SK-N-SH (cell line): ENCODE results near the gene MAP3K7. TPM values are rescaled to one million over a fixed set of nuclear protein-coding genes. Genes with fewer than 3 reads are reported as not detected.

Source experiments
- CTCF ChIA-PET: fragments of 300-600, 350-600 bp; formaldehyde crosslinking; extraction: SDS; loops from one replicate; lab custom pipeline; 2021; lab: Yijun Ruan, JAX
- POLR2A ChIA-PET: fragments of 350-600 bp; sonication (Branson Sonifier 250); formaldehyde crosslinking; extraction: SDS; loops from one replicate; lab custom pipeline; 2020; ENCODE audit warnings: antibody characterized with exemption, inconsistent platforms; lab: Yijun Ruan, JAX
- DNase-seq: peaks from one replicate; pipeline ENCODE4 v3.0.0; 2012
- H2AFZ ChIP-seq: fragments of 200-600 bp; sonication (generic); 2 replicates; pipeline ENCODE4 v1.8.1; 2016; ENCODE audit warnings: antibody characterized with exemption, mild to moderate bottlenecking, low read depth
- H3F3A ChIP-seq: fragments of 200-600 bp; sonication (generic); replicated peaks from 2 replicates; pipeline ENCODE3; 2016; ENCODE audit warnings: antibody characterized with exemption, mild to moderate bottlenecking; ENCODE audit not compliant: insufficient read depth
- H3K27ac ChIP-seq, 2 experiments: fragments of 200-500 bp in 1 of 2; fragments of 200-600 bp in 1 of 2; sonication (Bioruptor generic) in 1 of 2; sonication (generic), shearing (Covaris generic) in 1 of 2; 2 replicates each; pipeline versions ENCODE4 v1.5.1 to v1.6.1; 2014 to 2016; ENCODE audit warnings: low read depth in 2 of 2, inconsistent platforms in 1 of 2, low read length in 1 of 2, mild to moderate bottlenecking in 1 of 2, mixed read lengths in 1 of 2
- H3K27me3 ChIP-seq: fragments of 200-600 bp; sonication (generic), shearing (Covaris generic); 2 replicates; pipeline ENCODE4 v1.6.1; 2016; ENCODE audit warnings: mixed run types; ENCODE audit not compliant: insufficient read depth
- H3K36me3 ChIP-seq, 2 experiments: fragments of 200-500 bp in 1 of 2; fragments of 200-600 bp in 1 of 2; sonication (Bioruptor generic) in 1 of 2; sonication (generic) in 1 of 2; replicated peaks in 1 of 2; 2 replicates each; pipeline versions ENCODE3 to v1.5.1; 2014 to 2016; ENCODE audit warnings: low read length in 1 of 2, mild to moderate bottlenecking in 1 of 2; ENCODE audit not compliant: insufficient read depth in 2 of 2, control insufficient read depth in 1 of 2
- H3K4me1 ChIP-seq, 2 experiments: fragments of 200-500 bp in 1 of 2; fragments of 200-600 bp in 1 of 2; sonication (Bioruptor generic) in 1 of 2; sonication (generic), shearing (Covaris generic) in 1 of 2; 2 replicates each; pipeline versions ENCODE4 v1.5.1 to v1.6.1; 2014 to 2016; ENCODE audit warnings: low read depth in 1 of 2, low read length in 1 of 2, mixed run types in 1 of 2; ENCODE audit not compliant: insufficient read depth in 2 of 2, control insufficient read depth in 1 of 2
- H3K4me2 ChIP-seq: fragments of 200-600 bp; sonication (generic), shearing (Covaris generic); 2 replicates; pipeline ENCODE4 v1.6.1; 2017; ENCODE audit warnings: mixed run types
- H3K4me3 ChIP-seq, 2 experiments: fragments of 200-500 bp in 1 of 2; fragments of 200-600 bp in 1 of 2; sonication (Bioruptor generic) in 1 of 2; sonication (generic), shearing (Covaris generic) in 1 of 2; 2 replicates each; pipeline versions ENCODE4 v1.5.1 to v1.8.1; 2014 to 2016; ENCODE audit warnings: low read depth in 2 of 2, inconsistent platforms in 1 of 2, low read length in 1 of 2, mild to moderate bottlenecking in 1 of 2, mixed read lengths in 1 of 2, moderate library complexity in 1 of 2
- H3K79me2 ChIP-seq: fragments of 200-600 bp; sonication (generic); 2 replicates; pipeline ENCODE4 v1.8.1; 2017; ENCODE audit warnings: mild to moderate bottlenecking; ENCODE audit not compliant: insufficient read depth
- H3K9ac ChIP-seq: fragments of 200-600 bp; sonication (generic); 2 replicates; pipeline ENCODE4 v1.6.1; 2017; ENCODE audit warnings: mixed run types
- H3K9me2 ChIP-seq: fragments of 200-600 bp; sonication (generic); 2 replicates; pipeline ENCODE4 v1.6.1; 2017; ENCODE audit warnings: mixed run types
- H3K9me3 ChIP-seq: fragments of 200-600 bp; sonication (generic); 2 replicates; pipeline ENCODE4 v1.6.1; 2017; ENCODE audit warnings: mixed run types, mild to moderate bottlenecking, moderate library complexity
- H4K20me1 ChIP-seq: fragments of 200-600 bp; sonication (generic); 2 replicates; pipeline ENCODE4 v1.6.1; 2017; ENCODE audit warnings: mild to moderate bottlenecking, mixed run types; ENCODE audit not compliant: insufficient read depth
- EP300 ChIP-seq, 2 experiments: IDR thresholded peaks; 2 replicates each; pipeline versions ENCODE4 v1.4.0 to v1.6.1; 2012; ENCODE audit warnings: borderline replicate concordance in 1 of 2, low read depth in 1 of 2, low read length in 1 of 2
- FOSL2 ChIP-seq: IDR thresholded peaks from 2 replicates; pipeline ENCODE4 v1.4.0; 2012; ENCODE audit warnings: low read depth, mild to moderate bottlenecking, moderate library complexity, borderline replicate concordance
- GATA2 ChIP-seq: sonication (generic); formaldehyde crosslinking; IDR thresholded peaks from 2 replicates; pipeline ENCODE4 v1.5.0; 2020; ENCODE audit warnings: mild to moderate bottlenecking, missing genetic modification reagents
- MAX ChIP-seq: IDR thresholded peaks from 2 replicates; pipeline ENCODE4 v1.4.0; 2012; ENCODE audit warnings: low read depth
- NFIC ChIP-seq: IDR thresholded peaks from 2 replicates; pipeline ENCODE4 v1.4.0; 2012; ENCODE audit warnings: borderline replicate concordance
- NRF1 ChIP-seq: IDR thresholded peaks from 2 replicates; pipeline ENCODE4 v1.6.1; 2012; ENCODE audit warnings: low read depth, mild to moderate bottlenecking, low read length
- PBX3 ChIP-seq: IDR thresholded peaks from 2 replicates; pipeline ENCODE4; 2012
- POLR2AphosphoS5 ChIP-seq: IDR thresholded peaks from 2 replicates; pipeline ENCODE4 v1.6.1; 2012; ENCODE audit warnings: low read depth, low read length
- RAD21 ChIP-seq: IDR thresholded peaks from 2 replicates; pipeline ENCODE4 v1.6.1; 2012; ENCODE audit warnings: mild to moderate bottlenecking, low read length
- REST ChIP-seq: IDR thresholded peaks from 2 replicates; pipeline ENCODE4 v1.6.1; 2012; ENCODE audit warnings: mild to moderate bottlenecking, low read depth, low read length, moderate library complexity
- RXRA ChIP-seq: IDR thresholded peaks from 2 replicates; pipeline ENCODE4 v1.4.0; 2012; ENCODE audit warnings: low read depth, mild to moderate bottlenecking, borderline replicate concordance
- SMC3 ChIP-seq: IDR thresholded peaks from 2 replicates; pipeline ENCODE4 v1.6.1; 2012; ENCODE audit warnings: low read depth, low read length, improper control_type of control experiment
- TCF12 ChIP-seq: IDR thresholded peaks from 2 replicates; pipeline ENCODE4 v1.4.0; 2012
- WGBS: methylation state at CpG from one replicate; pipeline ENCODE4 v1.1.6; 2017; ENCODE audit warnings: low lambda C conversion rate; 5-methylcytosine and 5-hydroxymethylcytosine counted together
- polyA plus RNA-seq, 3 experiments: library from polyadenylated mRNA; depleted of rRNA; stranded (reverse); fragments of >200 nt; gene quantifications; 2 replicates each; pipeline ENCODE4 v1.2.3, GENCODE V29; 2012
- TF ChIP-seq, protein P1 (sequence below): IDR thresholded peaks from 2 replicates; pipeline ENCODE4 v1.4.0; 2012; ENCODE audit warnings: low read depth, borderline replicate concordance
- TF ChIP-seq, protein P2 (sequence below): fragments of 150-350 bp; IDR thresholded peaks from 2 replicates; pipeline ENCODE4 v1.6.1; 2017; ENCODE audit warnings: antibody characterized with exemption, low read length, low read depth, borderline replicate concordance

MAP3K7 gene
- polyA plus RNA-seq, 1 of the 3 experiments (the other 2 are of a cell fraction) = 21.1 TPM

- TF ChIP-seq RAD21 = peak; percentile 100
- no peak for TF ChIP-seq MAX
- TF ChIP-seq, protein P1, sequence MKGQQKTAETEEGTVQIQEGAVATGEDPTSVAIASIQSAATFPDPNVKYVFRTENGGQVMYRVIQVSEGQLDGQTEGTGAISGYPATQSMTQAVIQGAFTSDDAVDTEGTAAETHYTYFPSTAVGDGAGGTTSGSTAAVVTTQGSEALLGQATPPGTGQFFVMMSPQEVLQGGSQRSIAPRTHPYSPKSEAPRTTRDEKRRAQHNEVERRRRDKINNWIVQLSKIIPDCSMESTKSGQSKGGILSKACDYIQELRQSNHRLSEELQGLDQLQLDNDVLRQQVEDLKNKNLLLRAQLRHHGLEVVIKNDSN = no peak
- peak; percentile 97 for TF ChIP-seq SMC3
Observed at GRCh38 chr6:90478789-90479602, 107.9 kb downstream of the MAP3K7 start (continued).

GRCh38 chr6:90478278-90478677 is 108.6 kb downstream of the MAP3K7 start:
- Histone ChIP-seq H3F3A (no peaks in the 10 kb centered on the region), H3K27me3 (no peaks in the 10 kb centered on the region), H3K79me2 (no peaks in the 10 kb centered on the region), H3K36me3 (no peaks in the 10 kb centered on the region), H3K4me1 (peaks cover 5 to 7% of the 10 kb centered on the region in 2 experiments; a peak in 3 of 4 replicates), H3K4me3 (no peak overlapping the region), H3K27ac (no peak overlapping the region), H3K9me3 (no peaks in the 10 kb centered on the region), H3K9ac (no peak overlapping the region), H2AFZ (no peak overlapping the region), H3K4me2 (no peak overlapping the region), H4K20me1 (no peaks in the 10 kb centered on the region), H3K9me2 (no peaks in the 10 kb centered on the region)
- CTCF ChIA-PET = interaction anchor here (1.0 to 9.1 kb wide), 15 partner anchors 12 to 554 kb away, joined by 3 to 169 read pairs (median 9); partner anchors contain the start of gene BACH2
- DNase-seq = peak; percentile 14
- POLR2A ChIA-PET = interaction anchor here (0.6 kb wide), 1 partner anchor 40 kb away, joined by 3 read pairs; no protein-coding TSS in a partner anchor
- 86% methylated on average over 3 of the region's 4 CpGs for WGBS
- TF ChIP-seq PBX3 = no peak
- no peak for TF ChIP-seq RAD21
- TF ChIP-seq, protein P1 = no peak
- TF ChIP-seq POLR2AphosphoS5 = no peak
- TF ChIP-seq NRF1 = no peak
- no peak for TF ChIP-seq NFIC
- TF ChIP-seq REST = no peak
- TF ChIP-seq TCF12 = no peak
- no peak for TF ChIP-seq GATA2 (CRISPR knock-in tag)
- no peak for TF ChIP-seq FOSL2
- TF ChIP-seq, protein P2, sequence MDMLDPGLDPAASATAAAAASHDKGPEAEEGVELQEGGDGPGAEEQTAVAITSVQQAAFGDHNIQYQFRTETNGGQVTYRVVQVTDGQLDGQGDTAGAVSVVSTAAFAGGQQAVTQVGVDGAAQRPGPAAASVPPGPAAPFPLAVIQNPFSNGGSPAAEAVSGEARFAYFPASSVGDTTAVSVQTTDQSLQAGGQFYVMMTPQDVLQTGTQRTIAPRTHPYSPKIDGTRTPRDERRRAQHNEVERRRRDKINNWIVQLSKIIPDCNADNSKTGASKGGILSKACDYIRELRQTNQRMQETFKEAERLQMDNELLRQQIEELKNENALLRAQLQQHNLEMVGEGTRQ = no peak
- no peak for TF ChIP-seq EP300 (IDR thresholded peaks at IDR 0.05; ENCODE audit: borderline replicate concordance in 1 of 2, low read depth in 1 of 2, low read length in 1 of 2)
- TF ChIP-seq RXRA = no peak
